K562 (cell line): Measurements from ENCODE around the gene MRPL3. TPM values are rescaled to one million over a fixed set of nuclear protein-coding genes. Genes with fewer than 3 reads are reported as not detected.

Experiments used
- ADNP ChIP-seq: fragments of 200-800 bp; sonication (Bioruptor generic); IDR thresholded peaks from 2 replicates; pipeline ENCODE4 v1.6.1; 2016; ENCODE audit warnings: missing genetic modification characterization, missing compliant biosample characterization
- ATF2 ChIP-seq: sonication (generic); formaldehyde crosslinking; IDR thresholded peaks from 2 replicates; pipeline ENCODE4 v1.8.1; 2022; ENCODE audit warnings: missing genetic modification reagents
- CC2D1A ChIP-seq: fragments of 450-650 bp; IDR thresholded peaks from 2 replicates; pipeline ENCODE4 v1.6.1; 2017; ENCODE audit warnings: mild to moderate bottlenecking
- CREB5 ChIP-seq: fragments of 250-450 bp; sonication (Bioruptor Pico); IDR thresholded peaks from 2 replicates; pipeline ENCODE4 v1.5.0; 2020; ENCODE audit warnings: mild to moderate bottlenecking
- ETS2 ChIP-seq: IDR thresholded peaks from 2 replicates; pipeline ENCODE4 v1.6.1; 2016; ENCODE audit warnings: borderline replicate concordance, missing genetic modification characterization, mild to moderate bottlenecking, moderate library complexity, missing compliant biosample characterization; ENCODE audit not compliant: poor library complexity, severe bottlenecking
- EWSR1 ChIP-seq: fragments of 450-650 bp; IDR thresholded peaks from 2 replicates; pipeline ENCODE4 v1.6.1; 2018; ENCODE audit warnings: borderline replicate concordance, mild to moderate bottlenecking, low read depth, moderate library complexity; ENCODE audit not compliant: partially characterized antibody
- KHSRP ChIP-seq: fragments of 450-650 bp; IDR thresholded peaks from 2 replicates; pipeline ENCODE4 v1.6.1; 2017
- MAFF ChIP-seq: IDR thresholded peaks from 2 replicates; pipeline ENCODE4 v1.6.1; 2012; ENCODE audit warnings: low read length, improper control_type of control experiment
- MBD1 ChIP-seq: fragments of 250-450 bp; sonication (Bioruptor Pico); IDR thresholded peaks from 2 replicates; pipeline ENCODE4 v1.8.0; 2022; ENCODE audit warnings: inconsistent platforms
- MBD2 ChIP-seq: sonication (generic); IDR thresholded peaks from 2 replicates; pipeline ENCODE4 v1.6.1; 2016; ENCODE audit warnings: low read depth, borderline replicate concordance
- NFIC ChIP-seq: fragments of 450-650 bp; IDR thresholded peaks from 2 replicates; pipeline ENCODE4 v1.6.1; 2017; ENCODE audit warnings: mild to moderate bottlenecking, inconsistent platforms
- PRDM10 ChIP-seq: fragments of 450-650 bp; IDR thresholded peaks from 2 replicates; pipeline ENCODE4 v1.6.1; 2018; ENCODE audit not compliant: partially characterized antibody
- SLC30A9 ChIP-seq: fragments of 250-450 bp; sonication (Bioruptor Pico); IDR thresholded peaks from 2 replicates; pipeline ENCODE4 v1.8.0; 2022; ENCODE audit warnings: mild to moderate bottlenecking, moderate library complexity
- SMAD1 ChIP-seq: fragments of 150-350 bp; IDR thresholded peaks from 2 replicates; pipeline ENCODE4 v1.6.1; 2014; ENCODE audit warnings: low read length, low read depth; ENCODE audit not compliant: partially characterized antibody
- TRIM25 ChIP-seq: fragments of 450-650 bp; IDR thresholded peaks from 2 replicates; pipeline ENCODE4 v1.7.0; 2016; ENCODE audit warnings: borderline replicate concordance
- XRCC3 ChIP-seq: fragments of 450-650 bp; IDR thresholded peaks from 2 replicates; pipeline ENCODE4 v1.6.1; 2017; ENCODE audit warnings: mild to moderate bottlenecking, moderate library complexity
- ZC3H4 ChIP-seq: sonication (generic); formaldehyde crosslinking; IDR thresholded peaks from 2 replicates; pipeline ENCODE4 v1.9.0; 2021; ENCODE audit warnings: missing genetic modification reagents, borderline replicate concordance
- ZNF561 ChIP-seq: fragments of 450-650 bp; formaldehyde crosslinking; conservative IDR thresholded peaks from 2 replicates; pipeline ENCODE4 v1.4.0; 2020; ENCODE audit warnings: mild to moderate bottlenecking, moderate library complexity
- polyA plus RNA-seq, 8 experiments: library from polyadenylated mRNA; depleted of rRNA in 4 of 8; stranded (reverse) in 5 of 8; unstranded in 3 of 8; fragments of >200 nt; fragmentation: Nextera tagmentation in 2 of 8; fragmentation: Illumina TruSeq in 1 of 8; extraction: Ambion mirVana in 2 of 8; extraction: Trizol in 1 of 8; gene quantifications; 2 replicates each; pipeline versions ENCODE4 v1.2.1 to v1.2.3, GENCODE V29; 2011 to 2014; ENCODE audit warnings: inconsistent platforms in 1 of 8, missing spikeins in 1 of 8
- total RNA-seq, 7 experiments: library from RNA; depleted of rRNA in 6 of 7; stranded (reverse); fragments of >200 nt in 6 of 7; fragmentation: Illumina TruSeq in 2 of 7; extraction: Trizol in 2 of 7; gene quantifications; 2 replicates each; pipeline versions ENCODE4 v1.2.1 to v1.2.3, GENCODE V29; 2011 to 2021; ENCODE audit warnings: low replicate concordance in 1 of 7

MRPL3 gene
- total and polyA plus RNA-seq, 9 of the 15 experiments (the other 6 are each of a cell fraction or from before 2014, with no cell fraction given): 81.7 to 340 (median 190) TPM

GRCh38 chr3:131502530-131503319 is at the start of gene MRPL3 (continued):
- TF ChIP-seq MBD1 (CRISPR knock-in tag): no peak
- no peak for TF ChIP-seq PRDM10
- no peak for TF ChIP-seq SMAD1
- no peak; the same call in 1 of the 2 replicates for TF ChIP-seq NFIC
- no peak for TF ChIP-seq ZNF561 (CRISPR knock-in tag)
- TF ChIP-seq CREB5 (CRISPR knock-in tag): no peak
- no peak for TF ChIP-seq EWSR1
- TF ChIP-seq SLC30A9 (CRISPR knock-in tag): no peak
- no peak for TF ChIP-seq XRCC3
- TF ChIP-seq ADNP (tag): no peak
- no peak for TF ChIP-seq ATF2 (CRISPR knock-in tag)
- no peak for TF ChIP-seq MAFF
- TF ChIP-seq TRIM25: no peak
- no peak for TF ChIP-seq KHSRP
- TF ChIP-seq ZC3H4 (CRISPR knock-in tag): no peak
- TF ChIP-seq MBD2: peak; percentile 29; the same call in 1 of the 2 replicates
- TF ChIP-seq CC2D1A: no peak
- no peak for TF ChIP-seq ETS2 (tag)
